Mammary epithelial cell (primary cell): Measurements from ENCODE around the gene EHF.

Source experiments
- CTCF ChIP-seq, 2 donors: IDR thresholded peaks in 1 of 2; conservative IDR thresholded peaks in 1 of 2; 2 replicates each; pipeline ENCODE4 v1.5.1; 2011 to 2012; ENCODE audit warnings: inconsistent platforms in 2 of 2, low read length in 2 of 2, mild to moderate bottlenecking in 2 of 2, control low read depth in 1 of 2, low read depth in 1 of 2; ENCODE audit not compliant: insufficient read depth in 1 of 2; ENCODE audit errors: extremely low read depth in 1 of 2
- EZH2 ChIP-seq: IDR thresholded peaks from 2 replicates; pipeline ENCODE4 v1.6.1; 2012; ENCODE audit warnings: low read length, inconsistent platforms, borderline replicate concordance

GRCh38 chr11:34620202-34620601, 691 bp upstream of the EHF start:
- TF ChIP-seq CTCF (conservative IDR thresholded peaks at IDR 0.05 in 1 of 2, IDR thresholded peaks at IDR 0.05 in 1 of 2; ENCODE audit: extremely low read depth in 1 of 2, insufficient read depth in 1 of 2, low read depth in 1 of 2, low read length in 2 of 2) (no peak), EZH2 (no peak)
